NCI-H1092 (cell line): ENCODE data around the gene TMEM141.
"Not testable (repeated sequence)": the region's sequence is repeated elsewhere in the genome, so short reads cannot be mapped to it uniquely, and the experiment has no call there.

Source experiments
- DNase-seq: peaks from one replicate; lab custom pipeline; 2025; lab: John Stamatoyannopoulos, UW

The TMEM141 gene

DNA sequence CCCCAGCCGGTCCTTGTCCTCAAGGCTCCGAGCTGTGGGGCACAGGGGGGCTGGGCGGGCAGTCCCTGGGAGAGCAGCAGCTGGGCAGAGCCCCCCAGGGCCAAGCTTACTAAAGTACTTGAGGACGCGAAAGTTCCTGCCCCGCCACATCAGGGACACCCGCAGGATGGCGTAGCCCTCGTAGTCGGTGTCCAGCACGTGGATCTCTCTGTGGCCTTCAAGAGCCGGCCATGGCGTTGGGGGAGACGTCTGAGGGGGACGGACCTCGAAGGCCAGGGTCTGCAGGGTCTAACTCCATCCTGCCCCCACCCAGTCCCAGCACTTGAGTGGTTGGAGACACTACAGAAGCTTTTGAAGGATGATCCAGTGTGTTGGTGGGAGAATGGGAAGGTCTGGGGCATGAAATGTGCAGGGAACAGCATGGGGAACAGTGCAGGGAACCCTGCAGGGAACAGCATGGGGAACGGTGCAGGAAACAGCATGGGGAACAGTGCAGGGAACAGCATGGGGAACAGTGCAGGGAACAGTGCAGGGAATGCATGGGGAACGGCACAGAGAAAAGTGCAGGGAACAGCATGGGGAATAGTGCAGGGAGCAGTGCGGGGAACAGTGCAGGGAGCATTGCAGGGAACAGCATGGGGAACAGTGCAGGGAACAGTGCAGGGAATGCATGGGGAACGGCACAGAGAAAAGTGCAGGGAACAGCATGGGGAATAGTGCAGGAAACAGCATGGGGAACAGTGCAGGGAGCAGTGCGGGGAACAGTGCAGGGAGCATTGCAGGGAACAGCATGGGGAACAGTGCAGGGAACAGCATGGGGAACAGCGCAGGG, 35.6 kb upstream of the TMEM141 start:
- DNase-seq = not testable (repeated sequence)

DNA sequence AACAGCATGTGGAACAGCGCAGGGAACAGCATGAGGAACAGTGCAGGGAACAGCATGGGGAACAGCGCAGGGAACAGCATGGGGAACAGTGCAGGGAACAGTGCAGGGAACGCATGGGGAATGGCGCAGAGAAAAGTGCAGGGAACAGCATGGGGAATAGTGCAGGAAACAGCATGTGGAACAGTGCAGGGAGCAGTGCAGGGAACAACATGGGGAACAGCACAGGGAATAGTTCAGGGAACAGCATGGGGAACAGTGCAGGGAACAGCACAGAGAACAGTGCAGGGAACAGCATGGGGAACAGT, 35.1 kb upstream of the TMEM141 start:
- no peak for DNase-seq

DNA sequence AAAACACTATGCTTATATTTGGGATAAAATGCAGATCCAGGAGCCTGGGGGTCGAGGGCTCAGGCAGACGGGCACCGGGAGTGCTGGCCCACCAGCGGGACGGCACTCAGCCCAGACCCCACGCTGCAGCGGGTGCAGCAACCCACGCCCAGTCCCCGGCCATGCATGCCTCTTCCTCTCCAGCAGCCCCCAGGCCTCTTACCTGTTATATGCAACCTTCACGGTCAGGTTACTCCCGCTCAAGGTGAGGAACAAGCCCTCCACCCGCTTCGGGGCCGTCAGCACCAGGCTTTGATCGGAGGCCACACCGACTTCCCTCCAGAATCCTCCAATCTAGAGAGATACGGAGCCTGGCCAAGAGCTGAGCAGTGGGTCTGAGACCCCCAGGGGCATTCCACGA, 34.3 kb upstream of the TMEM141 start:
- DNase-seq = no peak

DNA sequence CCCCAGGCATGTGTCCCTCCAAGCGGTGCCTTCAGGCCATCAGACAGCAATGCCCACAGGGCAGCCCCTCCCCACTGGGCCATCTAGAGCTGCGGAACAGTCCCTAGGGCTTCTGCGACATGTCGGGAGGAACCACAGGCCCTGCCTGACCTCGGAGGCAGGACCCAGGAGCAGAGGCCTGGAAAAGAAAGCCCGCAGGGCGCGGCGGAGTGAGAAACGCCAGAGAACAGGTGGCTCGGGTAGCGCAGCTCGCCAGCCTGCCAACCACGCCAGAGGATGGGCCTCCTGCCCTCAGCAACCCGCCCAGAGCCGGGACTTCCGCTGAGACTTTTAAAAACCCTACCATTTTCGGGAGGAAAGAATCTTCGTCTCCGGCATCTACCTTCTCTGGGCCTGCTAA, 33.8 kb upstream of the TMEM141 start:
- no peak for DNase-seq

DNA sequence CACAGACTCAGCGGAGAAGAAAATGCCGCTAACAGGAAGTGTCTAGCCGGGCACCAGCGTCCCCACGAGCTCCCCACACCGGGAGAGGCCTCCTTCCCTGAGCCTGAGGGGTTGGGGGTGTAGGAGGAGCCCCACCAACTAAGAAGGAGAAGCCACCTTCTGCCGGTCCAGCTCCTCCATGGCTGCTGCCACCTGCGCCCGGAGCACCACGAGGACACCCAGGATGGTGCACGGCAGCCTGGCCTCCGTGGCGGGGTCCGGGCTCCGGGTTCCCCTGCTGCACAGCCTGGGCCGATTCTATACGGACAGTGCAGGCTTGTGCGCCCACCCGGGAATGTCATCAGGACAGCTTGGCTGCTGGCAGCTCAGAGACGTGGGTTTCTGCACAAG, 33.4 kb upstream of the TMEM141 start:
- DNase-seq = no peak

DNA sequence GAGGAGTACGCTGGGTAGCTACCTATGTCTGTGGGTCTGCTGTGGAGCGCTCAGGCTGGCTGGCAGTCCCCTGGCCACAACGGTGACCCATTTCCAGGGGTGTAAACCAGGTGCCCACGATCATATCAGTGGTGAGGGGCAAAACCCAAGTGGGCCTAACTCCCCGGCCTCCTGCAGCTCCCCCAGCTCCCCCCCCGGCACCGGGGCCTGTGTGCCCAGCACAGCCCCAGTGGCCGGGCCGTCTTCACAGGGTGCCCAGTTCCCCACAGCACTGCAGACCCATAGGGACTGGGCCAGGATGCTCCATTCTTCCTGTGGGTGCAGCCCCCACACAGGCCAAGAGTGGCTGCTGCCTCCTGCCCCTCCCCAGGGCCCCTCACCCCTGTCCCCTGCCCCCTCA, 32.1 kb upstream of the TMEM141 start:
- no peak for DNase-seq

DNA sequence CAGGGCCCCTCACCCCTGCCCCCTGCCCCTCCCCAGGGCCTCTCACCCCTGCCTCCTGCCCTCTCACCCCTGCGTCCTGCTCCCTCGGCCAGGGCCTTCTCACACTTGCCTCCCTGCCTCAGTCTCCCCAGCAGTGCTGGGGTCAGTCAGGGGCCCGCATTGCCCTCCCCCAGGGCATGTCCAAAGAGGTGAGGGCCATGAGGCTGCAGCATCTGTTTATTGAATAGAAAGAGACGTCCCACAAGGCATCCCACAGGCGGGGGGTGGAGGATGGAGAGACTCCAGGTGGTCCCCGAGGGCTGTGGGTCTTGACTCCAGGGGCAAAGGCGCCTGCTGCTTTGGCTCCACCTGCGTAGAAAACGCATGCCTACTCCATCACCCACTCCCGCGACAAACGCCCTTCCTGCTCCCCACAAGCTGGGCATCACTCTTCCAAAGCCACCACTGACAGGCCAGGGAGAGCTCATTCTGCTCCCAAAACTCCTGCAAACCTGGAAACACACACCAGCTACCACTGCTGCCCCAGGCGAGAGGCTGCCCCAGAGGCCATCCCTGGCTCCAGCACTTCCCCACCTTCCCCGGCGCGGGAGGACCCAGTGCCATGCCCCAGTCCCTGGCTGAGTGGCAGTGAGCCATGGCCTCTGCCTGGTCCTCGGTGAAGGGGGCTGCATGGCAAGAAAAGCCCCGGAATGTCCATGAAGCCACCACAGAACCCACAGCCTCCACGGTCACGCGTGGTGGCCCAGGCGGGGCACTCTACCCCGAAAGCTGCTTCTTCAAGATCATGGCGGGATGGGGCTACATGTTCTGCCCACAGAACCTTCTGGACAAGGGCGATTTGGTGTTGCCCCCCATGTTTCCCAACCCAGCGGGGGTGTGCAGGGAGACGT, 31.5 kb upstream of the TMEM141 start:
- DNase-seq = no peak

DNA sequence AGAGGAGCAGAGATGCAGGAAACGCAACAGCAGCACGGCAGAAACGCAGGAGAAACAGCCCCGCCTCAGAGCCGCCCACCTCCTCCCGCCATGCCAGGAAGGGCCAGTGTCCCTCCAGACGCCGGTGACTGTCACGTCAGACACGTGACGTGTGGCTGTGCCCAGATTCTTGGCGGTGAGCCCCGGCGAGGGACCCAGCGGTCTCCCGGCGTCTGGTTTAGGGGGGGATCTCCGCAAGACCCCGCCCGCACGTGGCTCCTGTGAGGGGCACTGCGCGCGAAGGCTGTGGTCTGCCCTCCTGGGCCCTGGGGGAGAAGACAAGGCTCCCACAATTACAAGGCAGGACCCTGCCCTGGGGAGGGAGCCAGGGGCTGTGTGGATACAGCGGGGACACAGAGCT, 30.7 kb upstream of the TMEM141 start:
- no peak for DNase-seq

DNA sequence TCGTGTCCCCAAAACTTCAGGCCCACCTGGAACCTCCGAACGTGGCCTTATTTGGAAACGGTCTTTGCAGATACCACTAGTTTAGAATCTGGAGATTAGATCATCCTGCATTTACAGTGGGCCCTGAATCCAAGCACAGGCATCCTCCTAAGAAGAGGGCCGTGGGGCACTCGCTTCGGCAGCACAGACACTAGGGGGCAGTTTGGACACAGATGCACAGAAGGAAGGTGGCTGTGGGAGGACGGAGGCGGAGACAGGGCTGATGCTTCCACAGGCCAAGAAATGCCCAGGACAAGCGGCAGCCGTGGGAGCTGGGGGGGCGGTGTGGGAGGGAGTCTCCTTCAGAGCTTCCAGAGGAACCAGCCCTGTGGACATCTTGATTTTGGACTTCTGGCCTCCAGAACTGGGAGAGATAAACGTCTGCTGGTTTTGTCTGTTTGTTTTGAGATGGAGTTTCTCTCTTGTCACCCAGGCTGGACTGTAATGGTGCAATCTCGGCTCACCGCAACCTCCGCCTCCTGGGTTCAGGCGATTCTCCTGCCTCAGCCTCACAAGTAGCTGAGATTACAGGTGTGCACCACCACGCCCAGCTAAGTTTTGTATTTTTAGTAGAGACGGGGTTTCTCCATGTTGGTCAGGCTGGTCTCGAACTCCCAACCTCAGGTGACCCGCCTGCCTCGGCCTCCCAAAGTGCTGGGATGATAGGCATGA, 30.2 kb upstream of the TMEM141 start:
- DNase-seq = not testable (repeated sequence)

DNA sequence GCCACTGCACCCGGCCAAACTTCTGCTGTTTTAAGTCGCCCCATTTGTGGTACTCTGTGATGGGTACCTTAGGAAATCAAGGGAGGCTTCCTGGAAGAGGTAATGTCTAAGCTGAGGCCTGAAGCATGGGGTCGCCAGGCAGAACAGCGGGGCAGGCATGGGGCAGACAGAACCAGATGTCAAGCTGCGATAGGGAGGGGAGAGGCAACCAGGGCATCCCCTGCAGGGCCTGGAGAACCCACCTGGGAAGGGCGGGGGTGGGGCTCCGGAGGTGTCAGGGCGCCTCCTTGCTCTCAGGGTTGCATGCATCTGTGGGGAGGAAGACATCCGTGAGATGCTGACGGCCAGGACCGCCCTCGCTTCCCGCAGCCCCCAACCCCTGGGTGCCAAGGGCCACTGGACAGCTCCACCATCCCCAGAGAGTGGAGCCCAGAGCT, 29.6 kb upstream of the TMEM141 start:
- no peak for DNase-seq

DNA sequence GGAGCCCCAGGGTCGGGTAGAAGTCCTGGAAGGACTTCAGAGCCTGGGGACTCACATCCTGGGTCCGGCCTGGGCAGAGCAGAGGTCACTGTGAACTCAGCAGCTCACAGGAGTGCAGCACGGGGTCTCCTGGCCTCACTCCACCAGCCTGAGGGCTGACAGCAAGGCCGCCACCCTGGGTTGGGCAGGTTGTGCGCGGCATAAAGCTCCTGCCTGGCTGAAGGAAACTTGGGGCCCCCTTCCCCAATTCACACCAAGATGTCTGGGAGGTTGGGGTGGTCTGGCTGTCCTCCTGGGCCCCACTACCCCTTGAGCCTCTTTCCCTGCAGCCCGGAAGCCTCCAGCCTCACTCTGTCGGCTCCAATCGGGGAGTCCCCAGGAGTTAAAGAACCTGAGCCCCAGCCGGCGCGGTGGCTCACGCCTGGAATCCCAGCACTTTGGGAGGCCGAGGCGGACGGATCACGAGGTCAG, 28.9 kb upstream of the TMEM141 start:
- no peak for DNase-seq

DNA sequence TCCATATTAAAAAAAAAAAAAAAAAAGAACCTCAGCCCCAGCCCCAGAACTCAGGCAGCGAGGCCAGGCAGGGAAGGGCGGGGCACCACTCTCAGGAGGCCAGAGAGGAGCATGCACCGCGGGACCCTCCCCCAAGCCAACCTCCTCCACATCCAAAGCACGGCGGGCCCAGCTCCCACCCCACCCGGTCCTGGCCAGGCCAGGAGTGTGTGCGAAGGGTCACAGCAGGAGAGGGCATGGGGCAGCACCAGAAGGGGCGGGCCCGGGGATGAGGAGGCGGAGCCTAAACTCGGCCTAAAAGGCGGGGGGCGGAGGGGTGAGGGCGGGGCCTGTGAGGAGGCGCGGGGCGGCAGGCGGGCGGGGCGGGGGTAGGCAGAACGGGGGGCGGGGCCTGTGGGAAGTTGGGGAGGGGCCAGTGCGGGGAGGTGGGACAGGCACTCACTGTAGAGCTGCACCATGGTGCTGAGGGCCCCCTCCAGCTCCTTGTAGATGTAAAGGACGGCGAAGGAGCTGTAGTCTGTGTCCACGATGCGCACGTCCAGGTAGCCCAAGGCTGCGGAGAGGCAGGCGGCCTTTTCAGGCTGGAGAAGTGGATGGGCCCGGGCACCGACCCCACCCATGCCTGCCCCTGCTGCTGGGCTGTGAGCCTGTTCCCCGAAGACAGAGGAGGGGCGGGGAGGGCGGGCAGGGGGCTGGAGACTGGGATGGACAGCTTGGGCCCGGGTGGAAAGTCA, 28.1 kb upstream of the TMEM141 start:
- no peak for DNase-seq

DNA sequence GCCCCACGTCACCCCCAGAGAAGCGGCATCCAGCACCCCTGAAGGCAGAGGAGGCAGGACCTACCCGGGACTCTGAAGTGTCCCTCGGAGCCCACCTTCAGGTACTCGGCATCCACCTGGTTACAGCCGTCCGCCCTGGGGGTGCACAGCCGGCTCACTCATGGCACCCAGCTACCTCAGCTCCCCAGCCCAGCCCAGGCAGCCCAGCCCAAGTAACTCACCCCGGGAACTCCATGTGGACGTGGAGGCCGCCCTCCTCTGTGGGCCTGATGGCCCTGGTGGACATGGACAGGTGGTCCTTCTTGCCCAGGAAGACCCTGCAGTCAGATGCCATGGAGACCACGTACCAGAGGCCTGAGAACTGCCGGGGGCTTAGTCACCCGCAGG, 27.5 kb upstream of the TMEM141 start:
- no peak for DNase-seq

DNA sequence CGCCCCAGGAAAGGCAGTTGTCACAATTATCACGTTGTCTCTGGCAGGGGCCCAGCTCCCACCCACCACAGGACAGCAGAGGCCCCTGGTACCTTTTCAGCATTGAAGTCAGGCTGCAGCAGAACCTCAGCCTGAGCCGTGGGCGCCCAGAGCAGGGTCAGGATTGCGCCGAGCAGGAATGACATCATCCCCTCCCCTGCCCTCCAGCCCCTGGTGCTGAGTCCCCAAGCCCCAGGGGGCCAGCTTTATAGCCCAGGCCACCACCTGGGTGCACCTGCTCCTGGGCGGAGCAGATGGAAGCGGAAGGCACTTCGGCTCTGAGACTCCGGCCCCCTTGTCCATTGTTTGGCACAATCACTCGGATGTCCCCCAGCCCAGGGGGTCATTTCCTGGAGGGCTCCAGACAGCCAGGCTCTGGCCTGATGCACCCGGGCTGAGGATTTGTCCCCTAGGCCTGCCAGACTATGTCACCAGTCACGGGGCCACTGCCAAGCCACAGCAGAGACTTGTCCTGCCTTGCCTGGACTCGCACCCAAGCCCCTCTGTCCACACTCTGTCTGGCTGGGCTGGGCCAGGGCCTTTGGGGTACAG, 26.7 kb upstream of the TMEM141 start, which contains the start of gene LCN15:
Gene LCN15, minus strand, starts transcription at position 218 of the 591 bp plus-strand sequence. Its CDS starts 30 bp downstream, at position 188.
- DNase-seq = peak; percentile 27

DNA sequence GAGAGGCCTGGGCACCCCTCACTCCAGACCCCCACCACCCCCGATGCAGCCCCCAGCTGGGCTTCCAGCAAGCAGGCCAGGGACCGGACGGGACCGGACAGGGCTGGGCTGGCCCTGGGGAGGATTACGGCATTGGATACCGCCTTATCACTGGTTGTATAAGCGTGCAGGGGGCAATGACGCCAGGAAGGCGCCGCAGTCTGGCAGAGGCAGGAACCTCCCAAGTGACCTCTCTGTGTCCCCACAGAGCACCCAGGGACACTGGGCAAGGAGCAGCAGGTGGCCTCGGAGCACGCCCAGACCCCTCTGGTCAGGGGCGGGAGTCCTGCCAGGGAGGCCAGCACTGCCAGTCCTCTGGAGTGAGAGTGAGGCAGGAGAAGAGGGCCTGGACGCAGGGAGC, 26.1 kb upstream of the TMEM141 start:
- DNase-seq = no peak

DNA sequence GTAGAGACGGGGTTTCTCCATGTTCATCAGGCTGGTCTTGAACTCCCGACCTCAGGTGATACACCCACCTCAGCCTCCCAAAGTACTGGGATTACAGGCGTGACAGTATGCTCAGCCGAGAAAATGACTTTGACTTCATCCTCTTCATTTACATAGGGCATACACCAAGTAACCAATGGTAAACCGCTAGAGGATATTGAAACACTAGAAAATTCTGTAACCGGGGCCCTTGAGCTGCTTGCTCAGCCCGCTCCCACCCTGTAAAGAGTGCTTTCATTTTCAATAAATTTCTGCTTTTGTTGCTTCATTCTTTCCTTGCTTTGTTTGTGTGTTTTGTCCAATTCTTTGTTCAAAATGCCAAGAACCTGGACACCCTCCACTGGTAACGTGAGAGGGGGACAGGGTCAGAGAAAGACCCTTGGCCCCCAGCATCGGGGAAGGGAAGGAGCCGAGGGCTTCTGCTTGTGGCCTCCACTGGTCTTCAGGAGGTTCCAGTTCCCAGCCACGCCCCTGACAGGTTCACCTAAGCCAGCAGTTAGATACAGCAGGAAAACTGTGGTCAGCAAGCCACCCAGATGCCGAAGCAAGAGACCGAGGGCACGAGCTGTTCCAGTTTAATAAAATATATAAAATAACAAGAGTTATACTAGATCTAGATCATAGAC, 25.3 kb upstream of the TMEM141 start:
- not testable (repeated sequence) for DNase-seq

DNA sequence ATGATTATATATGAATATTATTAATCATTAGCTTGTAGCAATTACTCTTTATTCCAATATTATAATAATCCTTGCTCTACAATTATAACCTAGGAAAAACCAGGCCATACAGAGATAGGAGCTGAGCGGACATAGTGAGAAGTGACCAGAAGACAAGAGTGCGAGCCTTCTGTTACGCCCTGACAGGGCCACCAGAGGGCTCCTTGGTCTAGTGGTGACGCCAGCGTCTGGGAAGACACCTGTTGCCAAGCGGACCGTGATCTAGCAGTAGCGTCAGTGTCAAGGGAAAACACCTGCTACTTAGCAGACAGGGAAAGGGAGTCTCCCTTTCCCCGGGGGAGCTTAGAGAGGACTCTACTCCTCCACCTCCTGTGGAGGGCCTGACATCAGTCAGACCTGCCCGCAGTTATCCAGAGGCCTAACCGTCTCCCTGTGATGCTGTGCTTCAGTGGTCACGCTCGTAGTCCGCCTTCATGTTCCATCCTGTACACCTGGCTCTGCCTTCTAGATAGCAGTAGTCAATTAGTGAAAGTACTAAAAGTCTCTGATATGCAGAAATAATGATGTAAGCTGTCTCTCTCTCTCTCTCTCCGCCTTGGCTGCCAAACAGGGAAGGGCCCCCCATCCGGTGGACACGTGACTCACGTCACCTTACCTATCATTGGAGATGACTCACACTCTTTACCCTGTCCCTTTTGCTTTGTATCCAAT, 24.6 kb upstream of the TMEM141 start:
- peak; percentile 29 for DNase-seq

DNA sequence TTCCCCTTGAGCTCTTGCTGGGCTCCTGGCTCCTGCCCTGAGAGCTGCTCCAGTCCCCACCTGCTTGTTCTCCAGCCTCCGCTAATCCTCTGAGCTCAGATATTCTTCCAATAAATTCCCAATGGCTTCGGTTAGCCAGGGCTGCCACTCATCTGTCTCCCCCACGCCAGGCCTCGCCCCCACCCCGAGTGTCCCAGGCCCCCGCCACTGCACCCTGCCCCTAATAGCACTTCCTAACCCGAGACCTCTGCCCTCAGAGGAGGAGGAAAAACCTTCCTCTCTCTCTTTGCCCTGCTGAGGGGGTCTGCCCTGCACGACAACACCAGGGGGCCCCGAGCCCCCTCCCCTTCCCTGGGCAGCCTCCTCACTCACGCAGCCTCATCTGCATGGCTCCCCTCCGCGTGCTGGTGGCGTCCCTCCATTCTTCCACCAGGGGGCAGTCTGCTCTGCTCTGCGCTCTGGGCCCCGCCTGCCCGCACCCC, 21.4 kb upstream of the TMEM141 start:
- peak; percentile 18 for DNase-seq

DNA sequence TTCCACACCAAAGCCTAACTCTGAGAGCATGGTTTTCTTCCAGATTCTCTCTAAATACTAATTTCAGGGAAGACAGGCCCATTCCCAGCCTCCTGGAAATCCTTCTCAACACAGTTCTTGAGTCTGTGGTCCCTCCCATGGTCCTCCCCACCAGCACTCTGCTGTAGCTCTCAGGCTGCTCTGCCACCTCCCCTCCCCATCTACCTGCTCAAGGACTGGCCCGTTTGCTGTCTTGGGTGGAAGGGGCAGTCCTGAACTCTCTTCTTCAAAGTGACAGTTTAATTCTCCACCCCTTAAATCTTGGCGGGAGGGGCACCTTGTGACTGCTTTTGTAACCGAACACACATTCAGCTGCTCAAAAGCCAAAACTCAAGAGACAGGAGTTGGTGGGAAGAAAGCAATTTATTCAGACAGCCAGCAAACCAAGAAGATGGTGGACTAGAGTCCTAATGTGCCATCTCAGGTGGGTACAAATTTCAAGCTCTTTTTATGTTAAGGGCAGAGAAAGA, 19.2 kb upstream of the TMEM141 start:
- no peak for DNase-seq
